Lung (tissue), 12 donors: Measurements from ENCODE around the gene WDR33. TPM values are rescaled to one million over a fixed set of nuclear protein-coding genes. Genes with fewer than 3 reads are reported as not detected.
A peak's percentile ranks its signal among the peaks of the same experiment; 100 is the strongest.

Experiments used
- ATAC-seq: fragments of 200-7000 bp; cut with Tn5 transposase; one replicate; pipeline ENCODE4 v1.9.1; 2020; ENCODE audit warnings: moderate number of reproducible peaks; ENCODE audit not compliant: insufficient read depth, low FRiP score
- DNase-seq, 3 donors: peaks; one replicate each; pipeline ENCODE4 v3.0.0-alpha.2; 2013 to 2017
- H3K27ac ChIP-seq, 2 donors: one replicate each; pipeline ENCODE4 v1.5.1; 2013; ENCODE audit warnings: mild to moderate bottlenecking in 2 of 2, moderate library complexity in 2 of 2, control low read depth in 1 of 2, inconsistent platforms in 1 of 2, low read depth in 1 of 2, low read length in 1 of 2
- H3K27me3 ChIP-seq, 3 donors: one replicate each; pipeline ENCODE4 v1.5.1; 2013; ENCODE audit warnings: low read length in 2 of 3; ENCODE audit not compliant: control insufficient read depth in 3 of 3, insufficient read depth in 3 of 3
- H3K36me3 ChIP-seq, 4 donors: one replicate each; pipeline ENCODE4 v1.5.1; 2013; ENCODE audit warnings: low read length in 4 of 4, mild to moderate bottlenecking in 1 of 4, moderate library complexity in 1 of 4; ENCODE audit not compliant: control insufficient read depth in 4 of 4, insufficient read depth in 4 of 4
- H3K4me1 ChIP-seq, 5 donors: one replicate each; pipeline ENCODE4 v1.5.1; 2013; ENCODE audit warnings: low read length in 5 of 5, mild to moderate bottlenecking in 2 of 5, moderate library complexity in 1 of 5; ENCODE audit not compliant: control insufficient read depth in 5 of 5, insufficient read depth in 5 of 5
- H3K4me3 ChIP-seq: one replicate; pipeline ENCODE4 v1.5.1; 2013; ENCODE audit warnings: mild to moderate bottlenecking, control low read depth, moderate library complexity
- H3K9ac ChIP-seq, 2 donors: one replicate each; pipeline ENCODE4 v1.5.1; 2013; ENCODE audit warnings: low read length in 2 of 2, control low read depth in 1 of 2; ENCODE audit not compliant: insufficient read depth in 1 of 2
- H3K9me3 ChIP-seq, 4 donors: one replicate each; pipeline ENCODE4 v1.5.1; 2013; ENCODE audit warnings: low read length in 3 of 4, mild to moderate bottlenecking in 1 of 4, moderate library complexity in 1 of 4; ENCODE audit not compliant: control insufficient read depth in 4 of 4, insufficient read depth in 3 of 4
- WGBS, 2 donors: extraction: QIAGEN DNeasy Blood & Tissue Kit; methylation state at CpG; one replicate each; pipeline ENCODE4 v1.1.7; 2013; 5-methylcytosine and 5-hydroxymethylcytosine counted together
- polyA plus RNA-seq, 2 donors: library from polyadenylated mRNA; stranded (reverse); fragments of 200-250 nt; gene quantifications; one replicate each; pipeline ENCODE4 v1.2.1, GENCODE V29; 2013
- total RNA-seq, 2 donors: library from RNA; depleted of rRNA in 1 of 2; stranded (reverse); fragments of >200 nt in 1 of 2; gene quantifications; one replicate each; pipeline ENCODE4 v1.2.1, GENCODE V29; 2014 to 2021
- TF ChIP-seq, protein P1 (sequence below): IDR thresholded peaks from 2 replicates; pipeline ENCODE4 v1.5.1; 2012; ENCODE audit warnings: mild to moderate bottlenecking; ENCODE audit errors: control extremely low read depth, extremely low read depth
- donor health status: control.
- donor health status: control.
- donor health status: Bipolar disorder and iron deficiency.
- donor health status: healthy.
- donor health status: DM: yes; HTN: yes; CAD: no.

Gene WDR33
- total and polyA plus RNA-seq, 4 donors: 11.6 to 93.0 (median 29.2) TPM

DNA sequence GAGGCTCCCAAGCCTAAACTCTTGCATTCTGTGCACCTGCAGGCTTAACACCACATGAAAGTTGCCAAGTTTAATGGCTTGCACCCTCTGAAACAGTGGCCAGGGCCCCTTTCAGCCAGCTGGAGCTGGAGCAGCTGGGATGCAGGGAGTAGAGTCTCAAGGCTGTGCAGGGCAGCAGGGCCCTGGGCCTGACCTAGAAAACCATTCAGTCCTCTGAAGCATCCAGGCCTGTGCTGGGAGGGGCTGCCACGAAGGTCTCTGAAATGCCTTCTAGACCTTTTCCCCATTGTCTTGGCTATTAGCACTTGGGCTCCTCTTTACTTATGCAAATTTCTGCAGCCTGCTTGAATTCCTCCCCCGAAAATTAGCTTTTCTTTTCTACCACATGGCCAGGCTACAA, 120.3 kb downstream of the WDR33 start:
- H3K4me3 ChIP-seq: no peak overlapping the region
- 91 to 94% methylated on average over 2 of the region's 2 CpGs for WGBS, 2 donors
- TF ChIP-seq, protein P1, sequence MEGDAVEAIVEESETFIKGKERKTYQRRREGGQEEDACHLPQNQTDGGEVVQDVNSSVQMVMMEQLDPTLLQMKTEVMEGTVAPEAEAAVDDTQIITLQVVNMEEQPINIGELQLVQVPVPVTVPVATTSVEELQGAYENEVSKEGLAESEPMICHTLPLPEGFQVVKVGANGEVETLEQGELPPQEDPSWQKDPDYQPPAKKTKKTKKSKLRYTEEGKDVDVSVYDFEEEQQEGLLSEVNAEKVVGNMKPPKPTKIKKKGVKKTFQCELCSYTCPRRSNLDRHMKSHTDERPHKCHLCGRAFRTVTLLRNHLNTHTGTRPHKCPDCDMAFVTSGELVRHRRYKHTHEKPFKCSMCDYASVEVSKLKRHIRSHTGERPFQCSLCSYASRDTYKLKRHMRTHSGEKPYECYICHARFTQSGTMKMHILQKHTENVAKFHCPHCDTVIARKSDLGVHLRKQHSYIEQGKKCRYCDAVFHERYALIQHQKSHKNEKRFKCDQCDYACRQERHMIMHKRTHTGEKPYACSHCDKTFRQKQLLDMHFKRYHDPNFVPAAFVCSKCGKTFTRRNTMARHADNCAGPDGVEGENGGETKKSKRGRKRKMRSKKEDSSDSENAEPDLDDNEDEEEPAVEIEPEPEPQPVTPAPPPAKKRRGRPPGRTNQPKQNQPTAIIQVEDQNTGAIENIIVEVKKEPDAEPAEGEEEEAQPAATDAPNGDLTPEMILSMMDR: no peak
- H3K27me3 ChIP-seq: no peaks in the 10 kb centered on the region
- DNase-seq (no peak), ATAC-seq (no peak)
- H3K9ac ChIP-seq: no peak overlapping the region
- peaks cover 0 to 5% (median 0%) of the 10 kb centered on the region in 4 donors for H3K9me3 ChIP-seq
- no peaks in the 10 kb centered on the region for H3K4me1 ChIP-seq
- H3K27ac ChIP-seq: no peak overlapping the region
- H3K36me3 ChIP-seq: no peaks in the 10 kb centered on the region

DNA sequence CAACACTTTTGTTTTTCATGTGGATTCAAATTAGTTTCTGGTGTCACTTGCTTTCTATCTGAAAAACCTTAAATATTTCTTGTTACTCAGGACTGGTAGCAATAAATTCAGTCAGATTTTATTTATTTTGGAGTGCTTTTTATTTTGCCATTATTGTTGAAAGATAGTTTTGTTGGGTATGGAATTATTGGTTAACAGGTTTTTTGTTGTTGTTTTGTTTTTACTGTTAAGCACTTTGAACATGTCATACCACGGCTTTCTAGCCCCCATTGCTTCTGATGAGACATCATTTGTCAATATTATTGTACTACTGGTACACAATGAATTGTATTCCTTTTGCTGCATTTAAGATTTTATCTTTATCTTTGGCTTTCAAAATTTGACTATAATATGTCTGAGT, 122.6 kb downstream of the WDR33 start:
- Histone ChIP-seq H3K27ac (no peak overlapping the region), H3K4me3 (no peak overlapping the region), H3K9me3 (peaks cover 0 to 5% (median 0%) of the 10 kb centered on the region in 4 donors), H3K27me3 (no peaks in the 10 kb centered on the region), H3K36me3 (no peaks in the 10 kb centered on the region), H3K4me1 (peaks cover 0 to 6% (median 0%) of the 10 kb centered on the region in 5 donors), H3K9ac (no peak overlapping the region)
- DNase-seq (no peak), ATAC-seq (no peak)
- TF ChIP-seq, protein P1: no peak
- WGBS, 2 donors: 76 to 86% methylated on average over 1 of the region's 1 CpG

DNA sequence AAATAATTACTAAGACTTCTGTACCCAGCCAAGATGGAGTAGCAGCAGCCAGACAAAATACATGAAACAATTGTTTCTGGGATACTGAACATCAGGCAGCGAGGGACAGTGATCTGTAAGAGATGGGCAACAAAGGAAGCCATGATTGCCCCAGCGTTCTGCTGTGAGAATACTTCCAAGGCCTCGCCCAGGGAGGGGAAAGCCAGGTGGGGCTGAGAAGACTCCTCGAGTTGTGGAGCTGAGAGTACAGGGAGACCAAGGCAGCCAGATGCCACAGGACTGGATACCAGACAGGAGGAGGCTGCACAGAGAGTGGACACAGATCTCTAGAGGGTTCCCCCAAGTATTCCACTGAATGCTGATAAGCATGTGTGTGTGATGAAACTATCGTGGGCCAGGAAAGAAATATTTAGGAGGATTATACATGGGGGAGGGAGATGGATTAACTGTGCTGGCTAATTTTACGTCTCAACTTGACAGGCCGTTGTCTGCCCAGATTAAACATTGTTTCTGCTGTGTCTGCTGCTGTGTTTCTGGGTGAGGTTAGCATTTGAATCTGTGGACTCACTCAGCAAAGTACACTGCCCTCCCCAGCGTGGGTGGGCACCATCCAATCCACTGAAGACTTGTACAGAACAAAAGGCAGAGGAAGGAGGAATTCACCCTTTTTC, 125.4 kb downstream of the WDR33 start:
- Histone ChIP-seq H3K27me3 (no peaks in the 10 kb centered on the region), H3K9me3 (peaks cover 0 to 5% (median 0%) of the 10 kb centered on the region in 4 donors), H3K27ac (no peak overlapping the region), H3K9ac (peak overlapping the region in 1 of 2 donors; percentile 6), H3K4me3 (no peak overlapping the region), H3K36me3 (no peaks in the 10 kb centered on the region), H3K4me1 (peaks cover 0 to 30% (median 5%) of the 10 kb centered on the region in 5 donors)
- 79 to 87% methylated on average over 8 of the region's 8 CpGs for WGBS, 2 donors
- TF ChIP-seq, protein P1: no peak
- no peak for DNase-seq
- no peak for ATAC-seq
